ENCODE data around the gene GPR108. TPM values are rescaled to one million over a fixed set of nuclear protein-coding genes. Genes with fewer than 3 reads are reported as not detected.

Gene GPR108
- total and polyA plus RNA-seq, 12 donors: 61.8 to 193 (median 123) TPM

GRCh38 chr19:6690160-6690885 is 47.1 kb downstream of the GPR108 start:
- Histone ChIP-seq H3K36me3 (replicated peaks in 1 of 2) (peaks cover 0 to 68% of the 10 kb centered on the region in 2 donors), H3K4me3 (no peak overlapping the region), H3K27ac (no peak overlapping the region), H3K9me3 (replicated peaks in 1 of 3) (no peaks in the 10 kb centered on the region), H3K4me1 (replicated peaks in 1 of 2) (no peaks in the 10 kb centered on the region), H3K27me3 (no peaks in the 10 kb centered on the region)
- no peak for TF ChIP-seq CTCF (IDR thresholded peaks at IDR 0.05)
- TF ChIP-seq POLR2A (IDR thresholded peaks at IDR 0.05): no peak
- WGBS, 4 donors: 82 to 89% (median 85%) methylated on average over 7 to 11 of the region's 11 CpGs
- DNase-seq: no peak
- intact Hi-C loops (cut with DNase I): no loop called here

GRCh38 chr19:6687114-6687513 is 50.3 kb downstream of the GPR108 start:
- 77 to 85% (median 79%) methylated on average over 5 of the region's 5 CpGs for WGBS, 4 donors
- TF ChIP-seq POLR2A (IDR thresholded peaks at IDR 0.05) (no peak), CTCF (IDR thresholded peaks at IDR 0.05) (no peak)
- Histone ChIP-seq H3K9me3 (replicated peaks in 1 of 3) (no peaks in the 10 kb centered on the region), H3K4me3 (no peak overlapping the region), H3K27me3 (no peaks in the 10 kb centered on the region), H3K27ac (no peak overlapping the region), H3K36me3 (replicated peaks in 1 of 2) (peaks cover 0 to 75% of the 10 kb centered on the region in 2 donors), H3K4me1 (replicated peaks in 1 of 2) (no peaks in the 10 kb centered on the region)
- no peak for DNase-seq
- intact Hi-C loops (cut with DNase I): no loop called here

GRCh38 chr19:6686628-6686975 is 50.8 kb downstream of the GPR108 start:
- Histone ChIP-seq H3K4me3 (no peak overlapping the region), H3K36me3 (replicated peaks in 1 of 2) (peaks cover 0 to 80% of the 10 kb centered on the region in 2 donors), H3K27ac (no peak overlapping the region), H3K4me1 (replicated peaks in 1 of 2) (no peaks in the 10 kb centered on the region), H3K27me3 (no peaks in the 10 kb centered on the region), H3K9me3 (replicated peaks in 1 of 3) (no peaks in the 10 kb centered on the region)
- TF ChIP-seq CTCF (IDR thresholded peaks at IDR 0.05) (no peak), POLR2A (IDR thresholded peaks at IDR 0.05) (no peak)
- DNase-seq: no peak
- intact Hi-C loops (cut with DNase I): no loop called here
- WGBS, 4 donors: 78 to 89% (median 83%) methylated on average over 4 of the region's 4 CpGs

- TF ChIP-seq CTCF (IDR thresholded peaks at IDR 0.05) (no peak), POLR2A (IDR thresholded peaks at IDR 0.05) (no peak)
- DNase-seq: no peak
- 80 to 87% (median 83%) methylated on average over 14 to 15 of the region's 15 CpGs for WGBS, 4 donors
- H3K4me1 ChIP-seq (replicated peaks in 1 of 2): no peaks in the 10 kb centered on the region
- H3K27ac ChIP-seq: no peak overlapping the region
- H3K36me3 ChIP-seq (replicated peaks in 1 of 2): peaks cover 0 to 80% of the 10 kb centered on the region in 2 donors
- H3K27me3 ChIP-seq: no peaks in the 10 kb centered on the region
- no peaks in the 10 kb centered on the region for H3K9me3 ChIP-seq (replicated peaks in 1 of 3)
- intact Hi-C loops (cut with DNase I): no loop called here
- no peak overlapping the region for H3K4me3 ChIP-seq
Observed at GRCh38 chr19:6685962-6686627, 51.3 kb downstream of the GPR108 start.

All from adrenal gland (tissue), 12 donors.